ENCODE measurements around the gene ATRIP.

ATRIP gene

GRCh38 chr3:48423883-48424695, 22.4 kb upstream of the ATRIP start:
- DNase-seq (ENCODE audit: low read depth) = no peak

GRCh38 chr3:48425281-48425812, 21.2 kb upstream of the ATRIP start:
- DNase-seq (ENCODE audit: low read depth) = no peak

GRCh38 chr3:48426401-48426909, 20.1 kb upstream of the ATRIP start:
- no peak for DNase-seq (ENCODE audit: low read depth)

- DNase-seq (ENCODE audit: low read depth) = no peak
These were observed 19.4 kb upstream of the ATRIP start for GRCh38 chr3:48426944-48427629.

GRCh38 chr3:48427630-48427962, 18.9 kb upstream of the ATRIP start:
- no peak for DNase-seq (ENCODE audit: low read depth)

- DNase-seq (ENCODE audit: low read depth) = no peak
These were observed 18.4 kb upstream of the ATRIP start for GRCh38 chr3:48428088-48428571.

GRCh38 chr3:48428572-48429316, 17.8 kb upstream of the ATRIP start:
- DNase-seq (ENCODE audit: low read depth) = no peak

- peak; percentile 43 for DNase-seq (ENCODE audit: low read depth)
These were observed 17.1 kb upstream of the ATRIP start for GRCh38 chr3:48429317-48429959.

- peak; percentile 4 for DNase-seq (ENCODE audit: low read depth)
These were observed 16.4 kb upstream of the ATRIP start, which contains the start of gene PLXNB1 for GRCh38 chr3:48429960-48430707. PLXNB1 (minus strand) TSS chr3:48430086; CDS start chr3:48424611, 5,475 bp downstream.

GRCh38 chr3:48430708-48431101, 15.8 kb upstream of the ATRIP start:
- DNase-seq (ENCODE audit: low read depth) = no peak

- no peak for DNase-seq (ENCODE audit: low read depth)
These were observed 15.1 kb upstream of the ATRIP start for GRCh38 chr3:48431224-48432029.

GRCh38 chr3:48432411-48433371, 13.8 kb upstream of the ATRIP start:
- no peak for DNase-seq (ENCODE audit: low read depth)

- DNase-seq (ENCODE audit: low read depth) = no peak
These were observed 12.9 kb upstream of the ATRIP start for GRCh38 chr3:48433472-48434118.

- DNase-seq (ENCODE audit: low read depth) = no peak
These were observed 11.8 kb upstream of the ATRIP start for GRCh38 chr3:48434591-48435222.

GRCh38 chr3:48435223-48435595, 11.3 kb upstream of the ATRIP start:
- no peak for DNase-seq (ENCODE audit: low read depth)

- DNase-seq (ENCODE audit: low read depth) = peak; percentile 83
These were observed 10.6 kb upstream of the ATRIP start for GRCh38 chr3:48435774-48436476.

- no peak for DNase-seq (ENCODE audit: low read depth)
These were observed 10.1 kb upstream of the ATRIP start for GRCh38 chr3:48436477-48436787.
